Measurements from ENCODE around the gene MXRA7. TPM values are rescaled to one million over a fixed set of nuclear protein-coding genes. Genes with fewer than 3 reads are reported as not detected.

Gene MXRA7
- polyA plus RNA-seq, 1 of the 3 experiments (the other 2 are of a cell fraction): 154 TPM

DNA sequence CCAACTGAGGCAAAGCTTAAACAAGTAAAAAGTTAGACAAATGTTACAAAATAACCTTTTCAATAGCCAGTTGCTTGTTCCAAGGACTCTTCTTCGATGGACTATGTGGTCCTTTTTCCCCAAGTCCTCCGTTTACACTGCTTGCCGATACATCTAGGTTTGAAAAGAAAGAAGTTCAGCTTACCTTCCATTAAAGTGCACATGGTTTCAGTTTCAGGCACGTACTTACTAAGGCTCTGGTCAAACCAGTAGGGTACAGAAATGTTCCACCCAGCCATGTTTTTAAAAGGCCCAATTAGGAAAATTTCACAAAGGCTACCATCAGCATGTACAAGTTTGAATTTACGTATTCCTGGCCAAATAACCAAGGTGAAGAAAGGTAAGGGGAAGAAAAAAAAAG is 24.2 kb upstream of the MXRA7 start (continued):
- TF ChIP-seq RCOR1 (IDR thresholded peaks at IDR 0.05; ENCODE audit: low read length) (no peak), SMC3 (IDR thresholded peaks at IDR 0.05; ENCODE audit: low read depth, low read length) (no peak), YY1 (IDR thresholded peaks at IDR 0.05; ENCODE audit: low read depth) (no peak), FOSL2 (IDR thresholded peaks at IDR 0.05; ENCODE audit: borderline replicate concordance, low read depth) (no peak), RAD21 (IDR thresholded peaks at IDR 0.05; ENCODE audit: low read length) (no peak), FOXJ3 (CRISPR knock-in tag; IDR thresholded peaks at IDR 0.05) (no peak), ELF1 (IDR thresholded peaks at IDR 0.05) (no peak), TEAD4 (IDR thresholded peaks at IDR 0.05; ENCODE audit: borderline replicate concordance, insufficient read depth) (no peak), USF1 (IDR thresholded peaks at IDR 0.05; ENCODE audit: borderline replicate concordance, low read depth) (no peak), MAX (IDR thresholded peaks at IDR 0.05; ENCODE audit: low read depth) (peak; percentile 65), FOXM1 (IDR thresholded peaks at IDR 0.05; ENCODE audit: low read depth) (no peak), GATA2 (CRISPR knock-in tag; IDR thresholded peaks at IDR 0.05) (no peak), POLR2AphosphoS5 (IDR thresholded peaks at IDR 0.05; ENCODE audit: low read depth, low read length) (peak; percentile 30; the same call in 1 of the 2 replicates), GABPA (IDR thresholded peaks at IDR 0.05; ENCODE audit: low read depth) (no peak), PBX3 (IDR thresholded peaks at IDR 0.05) (no peak)
- TF ChIP-seq, protein P1, sequence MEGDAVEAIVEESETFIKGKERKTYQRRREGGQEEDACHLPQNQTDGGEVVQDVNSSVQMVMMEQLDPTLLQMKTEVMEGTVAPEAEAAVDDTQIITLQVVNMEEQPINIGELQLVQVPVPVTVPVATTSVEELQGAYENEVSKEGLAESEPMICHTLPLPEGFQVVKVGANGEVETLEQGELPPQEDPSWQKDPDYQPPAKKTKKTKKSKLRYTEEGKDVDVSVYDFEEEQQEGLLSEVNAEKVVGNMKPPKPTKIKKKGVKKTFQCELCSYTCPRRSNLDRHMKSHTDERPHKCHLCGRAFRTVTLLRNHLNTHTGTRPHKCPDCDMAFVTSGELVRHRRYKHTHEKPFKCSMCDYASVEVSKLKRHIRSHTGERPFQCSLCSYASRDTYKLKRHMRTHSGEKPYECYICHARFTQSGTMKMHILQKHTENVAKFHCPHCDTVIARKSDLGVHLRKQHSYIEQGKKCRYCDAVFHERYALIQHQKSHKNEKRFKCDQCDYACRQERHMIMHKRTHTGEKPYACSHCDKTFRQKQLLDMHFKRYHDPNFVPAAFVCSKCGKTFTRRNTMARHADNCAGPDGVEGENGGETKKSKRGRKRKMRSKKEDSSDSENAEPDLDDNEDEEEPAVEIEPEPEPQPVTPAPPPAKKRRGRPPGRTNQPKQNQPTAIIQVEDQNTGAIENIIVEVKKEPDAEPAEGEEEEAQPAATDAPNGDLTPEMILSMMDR (IDR thresholded peaks at IDR 0.05): no peak
- TF ChIP-seq, protein P2, sequence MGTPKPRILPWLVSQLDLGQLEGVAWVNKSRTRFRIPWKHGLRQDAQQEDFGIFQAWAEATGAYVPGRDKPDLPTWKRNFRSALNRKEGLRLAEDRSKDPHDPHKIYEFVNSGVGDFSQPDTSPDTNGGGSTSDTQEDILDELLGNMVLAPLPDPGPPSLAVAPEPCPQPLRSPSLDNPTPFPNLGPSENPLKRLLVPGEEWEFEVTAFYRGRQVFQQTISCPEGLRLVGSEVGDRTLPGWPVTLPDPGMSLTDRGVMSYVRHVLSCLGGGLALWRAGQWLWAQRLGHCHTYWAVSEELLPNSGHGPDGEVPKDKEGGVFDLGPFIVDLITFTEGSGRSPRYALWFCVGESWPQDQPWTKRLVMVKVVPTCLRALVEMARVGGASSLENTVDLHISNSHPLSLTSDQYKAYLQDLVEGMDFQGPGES (IDR thresholded peaks at IDR 0.05; ENCODE audit: low read depth, low read length): no peak

Measured in SK-N-SH (cell line).